Loucy (cell line): ENCODE results near the gene SLCO2B1.

Source experiments
- CTCF ChIP-seq: fragments of 200-600 bp; sonication (generic); conservative IDR thresholded peaks from 2 replicates; pipeline ENCODE4 v1.5.1; 2014; ENCODE audit warnings: mild to moderate bottlenecking, antibody characterized with exemption, low read length
- EZH2phosphoT487 ChIP-seq: fragments of 200-600 bp; IDR thresholded peaks from 2 replicates; pipeline ENCODE4 v1.6.1; 2018; ENCODE audit warnings: antibody characterized with exemption, mild to moderate bottlenecking, moderate library complexity, borderline replicate concordance

GRCh38 chr11:75165721-75166120 lies 14.8 kb downstream of the SLCO2B1 start:
- TF ChIP-seq CTCF (no peak), EZH2phosphoT487 (no peak)
